Thyroid gland (tissue), 4 donors: ENCODE results near the gene INPP4A.

Experiments used
- POLR2A ChIP-seq, 2 donors: fragments of 450-650 bp; IDR thresholded peaks; one replicate each; pipeline ENCODE4 v1.6.1; 2017; ENCODE audit warnings: antibody characterized with exemption in 2 of 2, mild to moderate bottlenecking in 2 of 2, moderate library complexity in 1 of 2
- TF ChIP-seq, protein P1 (sequence below), 6 experiments: fragments of 200-600 bp in 3 of 6; fragments of 450-650 bp in 3 of 6; sonication (generic) in 3 of 6; IDR thresholded peaks; one replicate each; pipeline ENCODE4 v1.5.1; 2016 to 2019; ENCODE audit warnings: antibody characterized with exemption in 6 of 6, mild to moderate bottlenecking in 2 of 6, inconsistent platforms in 1 of 6, moderate library complexity in 1 of 6

DNA sequence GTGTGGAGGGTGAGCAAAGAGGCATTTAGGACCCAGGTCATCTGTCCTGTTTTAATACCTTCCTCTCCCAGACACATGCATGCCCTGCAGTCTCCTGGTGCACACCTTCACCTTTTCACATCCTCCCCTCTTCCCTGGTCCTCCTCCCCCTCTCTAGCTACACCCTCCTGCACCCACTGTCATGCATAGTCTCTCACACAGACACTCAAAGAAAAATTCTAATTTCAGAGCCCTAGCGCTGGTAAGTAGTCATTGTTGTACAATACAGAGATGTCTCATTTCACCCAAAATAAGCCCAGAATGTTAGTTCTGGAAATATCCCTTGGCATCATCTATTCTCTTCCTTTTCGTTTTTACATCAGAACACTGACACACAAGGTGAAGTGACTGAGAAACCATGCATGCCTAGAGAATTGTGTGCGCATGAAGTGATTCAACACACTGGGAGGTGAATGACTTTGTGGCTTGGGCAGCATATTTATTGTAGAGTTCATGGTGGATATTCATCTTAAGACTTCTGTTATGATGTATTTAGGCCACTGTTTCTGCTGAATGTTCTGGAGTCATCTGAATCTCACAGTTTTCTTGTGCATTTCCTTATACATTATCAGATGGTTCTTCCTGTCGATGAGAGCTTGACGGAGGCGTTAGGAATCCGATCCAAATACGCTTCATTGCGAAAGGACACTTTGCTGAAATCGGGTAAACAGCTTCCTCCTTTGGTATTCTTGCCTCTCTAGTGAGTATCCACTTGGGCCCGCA lies 93.8 kb downstream of the INPP4A start:
- TF ChIP-seq, protein P1, sequence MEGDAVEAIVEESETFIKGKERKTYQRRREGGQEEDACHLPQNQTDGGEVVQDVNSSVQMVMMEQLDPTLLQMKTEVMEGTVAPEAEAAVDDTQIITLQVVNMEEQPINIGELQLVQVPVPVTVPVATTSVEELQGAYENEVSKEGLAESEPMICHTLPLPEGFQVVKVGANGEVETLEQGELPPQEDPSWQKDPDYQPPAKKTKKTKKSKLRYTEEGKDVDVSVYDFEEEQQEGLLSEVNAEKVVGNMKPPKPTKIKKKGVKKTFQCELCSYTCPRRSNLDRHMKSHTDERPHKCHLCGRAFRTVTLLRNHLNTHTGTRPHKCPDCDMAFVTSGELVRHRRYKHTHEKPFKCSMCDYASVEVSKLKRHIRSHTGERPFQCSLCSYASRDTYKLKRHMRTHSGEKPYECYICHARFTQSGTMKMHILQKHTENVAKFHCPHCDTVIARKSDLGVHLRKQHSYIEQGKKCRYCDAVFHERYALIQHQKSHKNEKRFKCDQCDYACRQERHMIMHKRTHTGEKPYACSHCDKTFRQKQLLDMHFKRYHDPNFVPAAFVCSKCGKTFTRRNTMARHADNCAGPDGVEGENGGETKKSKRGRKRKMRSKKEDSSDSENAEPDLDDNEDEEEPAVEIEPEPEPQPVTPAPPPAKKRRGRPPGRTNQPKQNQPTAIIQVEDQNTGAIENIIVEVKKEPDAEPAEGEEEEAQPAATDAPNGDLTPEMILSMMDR (IDR thresholded peaks at IDR 0.05), result no peak
- no peak for TF ChIP-seq POLR2A (IDR thresholded peaks at IDR 0.05)
